ENCODE results near the gene ALAS1.
A peak's percentile ranks its signal among the peaks of the same experiment; 100 is the strongest.

The ALAS1 gene

DNA sequence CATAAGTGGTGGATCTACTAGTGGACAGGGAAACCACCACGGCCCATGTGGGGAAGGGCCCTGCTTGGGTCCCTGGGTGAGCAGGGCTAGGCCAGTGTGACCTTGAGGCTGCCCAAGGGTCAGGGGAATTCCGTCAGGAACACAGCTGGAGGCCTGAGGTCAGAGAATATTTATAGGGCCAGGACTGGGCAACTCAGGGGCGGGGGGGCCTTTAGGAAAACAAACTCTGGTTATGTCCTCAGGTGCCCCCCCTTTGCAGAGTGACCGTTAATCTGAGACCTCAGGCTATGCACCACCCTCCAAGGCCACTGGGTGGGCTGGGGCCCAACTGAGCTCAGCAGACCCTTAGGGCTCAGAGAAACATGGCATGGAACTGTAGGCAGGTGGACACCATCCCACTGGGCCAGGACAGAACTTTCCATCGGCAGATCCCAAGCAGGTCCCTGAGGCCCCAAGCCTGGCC is 38.5 kb downstream of the ALAS1 start:
- H3F3A ChIP-seq (ENCODE audit: insufficient read depth, low read length) = no peaks in the 10 kb centered on the region
- no peaks in the 10 kb centered on the region for H3K27me3 ChIP-seq (ENCODE audit: insufficient read depth, low read length)
- no peak overlapping the region for H3K4me2 ChIP-seq (ENCODE audit: low read length)
- no peaks in the 10 kb centered on the region for H3K9me2 ChIP-seq (ENCODE audit: low read depth, low read length)
- no peaks in the 10 kb centered on the region for H3K9me3 ChIP-seq (ENCODE audit: low read length)
- peaks cover 41% of the 10 kb centered on the region for H3K4me1 ChIP-seq (ENCODE audit: insufficient read depth, low read length, severe bottlenecking)
- peaks cover 8% of the 10 kb centered on the region for H3K79me2 ChIP-seq (ENCODE audit: insufficient read depth, low read length)
- H3K4me3 ChIP-seq (ENCODE audit: low read depth, low read length, poor library complexity, severe bottlenecking) = no peak overlapping the region
- H2AFZ ChIP-seq (ENCODE audit: low read length) = no peak overlapping the region
- TF ChIP-seq, protein P1, sequence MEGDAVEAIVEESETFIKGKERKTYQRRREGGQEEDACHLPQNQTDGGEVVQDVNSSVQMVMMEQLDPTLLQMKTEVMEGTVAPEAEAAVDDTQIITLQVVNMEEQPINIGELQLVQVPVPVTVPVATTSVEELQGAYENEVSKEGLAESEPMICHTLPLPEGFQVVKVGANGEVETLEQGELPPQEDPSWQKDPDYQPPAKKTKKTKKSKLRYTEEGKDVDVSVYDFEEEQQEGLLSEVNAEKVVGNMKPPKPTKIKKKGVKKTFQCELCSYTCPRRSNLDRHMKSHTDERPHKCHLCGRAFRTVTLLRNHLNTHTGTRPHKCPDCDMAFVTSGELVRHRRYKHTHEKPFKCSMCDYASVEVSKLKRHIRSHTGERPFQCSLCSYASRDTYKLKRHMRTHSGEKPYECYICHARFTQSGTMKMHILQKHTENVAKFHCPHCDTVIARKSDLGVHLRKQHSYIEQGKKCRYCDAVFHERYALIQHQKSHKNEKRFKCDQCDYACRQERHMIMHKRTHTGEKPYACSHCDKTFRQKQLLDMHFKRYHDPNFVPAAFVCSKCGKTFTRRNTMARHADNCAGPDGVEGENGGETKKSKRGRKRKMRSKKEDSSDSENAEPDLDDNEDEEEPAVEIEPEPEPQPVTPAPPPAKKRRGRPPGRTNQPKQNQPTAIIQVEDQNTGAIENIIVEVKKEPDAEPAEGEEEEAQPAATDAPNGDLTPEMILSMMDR (IDR thresholded peaks at IDR 0.05; ENCODE audit: low read length) = no peak
- no peak for TF ChIP-seq EZH2 (IDR thresholded peaks at IDR 0.05; ENCODE audit: borderline replicate concordance, low read length)
- no peak overlapping the region for H3K9ac ChIP-seq (ENCODE audit: low read length)
- H3K27ac ChIP-seq (ENCODE audit: low read depth, low read length, poor library complexity, severe bottlenecking) = no peak overlapping the region
- peaks cover 12% of the 10 kb centered on the region; the same call in 1 of the 2 replicates for H3K36me3 ChIP-seq (ENCODE audit: insufficient read depth, low read length)
- no peaks in the 10 kb centered on the region for H4K20me1 ChIP-seq (ENCODE audit: insufficient read depth, low read length)

DNA sequence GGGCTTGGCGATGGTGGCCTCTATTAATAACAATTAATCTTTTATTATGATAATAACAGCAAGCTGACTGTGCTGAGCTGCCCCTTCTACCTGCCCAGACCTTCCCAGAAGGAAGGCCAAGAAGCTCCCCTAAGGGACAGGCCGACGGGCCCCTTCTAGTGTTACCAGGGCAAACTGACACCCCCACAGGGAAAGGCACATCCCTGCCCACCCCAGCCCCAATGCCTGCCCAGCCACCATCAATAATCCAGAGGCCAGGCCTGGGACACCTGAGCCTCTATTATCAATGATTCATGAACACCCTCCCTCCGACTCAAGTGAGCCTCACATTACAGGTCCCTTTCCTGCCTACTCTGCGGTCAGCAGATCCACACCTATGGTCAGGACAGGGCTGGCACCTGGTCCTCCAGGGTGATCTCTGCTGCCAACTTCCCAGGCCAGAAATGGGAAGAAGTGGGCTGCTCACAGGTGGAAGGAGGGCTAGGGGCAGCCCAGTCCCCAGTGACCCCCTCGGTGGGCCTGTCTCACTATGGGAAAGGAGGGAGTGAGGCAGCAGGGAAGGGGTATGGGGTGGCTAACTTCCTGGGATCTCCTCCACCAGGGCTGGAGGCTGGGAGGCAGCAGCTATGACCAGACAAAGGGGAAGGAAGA is 39.2 kb downstream of the ALAS1 start:
- Histone ChIP-seq H4K20me1 (ENCODE audit: insufficient read depth, low read length) (no peaks in the 10 kb centered on the region), H3K9ac (ENCODE audit: low read length) (peak overlapping the region; percentile 100; the same call in 1 of the 2 replicates), H3K9me3 (ENCODE audit: low read length) (no peaks in the 10 kb centered on the region), H3K79me2 (ENCODE audit: insufficient read depth, low read length) (peaks cover 8% of the 10 kb centered on the region), H3K4me1 (ENCODE audit: insufficient read depth, low read length, severe bottlenecking) (peaks cover 34% of the 10 kb centered on the region), H3F3A (ENCODE audit: insufficient read depth, low read length) (no peaks in the 10 kb centered on the region), H3K36me3 (ENCODE audit: insufficient read depth, low read length) (peaks cover 12% of the 10 kb centered on the region; the same call in 1 of the 2 replicates), H3K4me3 (ENCODE audit: low read depth, low read length, poor library complexity, severe bottlenecking) (peak overlapping the region; percentile 76), H3K27me3 (ENCODE audit: insufficient read depth, low read length) (no peaks in the 10 kb centered on the region), H3K9me2 (ENCODE audit: low read depth, low read length) (no peaks in the 10 kb centered on the region), H3K4me2 (ENCODE audit: low read length) (peak overlapping the region; percentile 98; the same call in 1 of the 2 replicates), H2AFZ (ENCODE audit: low read length) (no peak overlapping the region), H3K27ac (ENCODE audit: low read depth, low read length, poor library complexity, severe bottlenecking) (peak overlapping the region; percentile 44)
- no peak for TF ChIP-seq EZH2 (IDR thresholded peaks at IDR 0.05; ENCODE audit: borderline replicate concordance, low read length)
- TF ChIP-seq, protein P1 (IDR thresholded peaks at IDR 0.05; ENCODE audit: low read length) = no peak

DNA sequence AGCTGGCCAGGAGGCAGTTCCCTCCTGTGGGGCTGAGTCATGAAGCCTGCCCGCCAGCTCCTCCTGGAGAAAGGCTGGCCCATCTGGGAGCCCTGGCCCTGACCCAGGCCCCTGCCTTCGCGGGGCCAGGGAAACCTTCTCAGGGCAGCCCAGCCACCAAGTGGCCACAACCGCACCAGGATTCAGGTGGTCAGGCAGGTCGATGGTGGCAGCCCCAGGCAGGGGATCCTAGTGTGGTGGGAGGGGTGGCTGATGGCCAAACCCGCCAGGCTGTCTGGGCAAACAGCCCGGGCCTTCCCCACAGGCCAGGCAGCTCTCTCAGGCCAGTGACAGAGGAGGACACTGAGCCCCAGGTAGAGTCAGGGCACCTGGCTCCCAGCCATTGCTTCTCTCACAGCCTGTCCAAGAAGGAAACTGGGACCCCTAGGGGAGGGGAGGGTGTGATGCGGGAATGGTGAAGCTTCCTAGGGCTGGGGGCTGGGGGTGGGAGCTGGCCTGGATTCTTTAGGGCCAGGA is 39.8 kb downstream of the ALAS1 start:
- Histone ChIP-seq H3K9me3 (ENCODE audit: low read length) (no peaks in the 10 kb centered on the region), H3K36me3 (ENCODE audit: insufficient read depth, low read length) (peaks cover 12% of the 10 kb centered on the region; the same call in 1 of the 2 replicates), H3F3A (ENCODE audit: insufficient read depth, low read length) (no peaks in the 10 kb centered on the region), H3K9ac (ENCODE audit: low read length) (peak overlapping the region; percentile 100), H3K9me2 (ENCODE audit: low read depth, low read length) (no peaks in the 10 kb centered on the region), H3K27me3 (ENCODE audit: insufficient read depth, low read length) (no peaks in the 10 kb centered on the region), H3K79me2 (ENCODE audit: insufficient read depth, low read length) (peaks cover 8% of the 10 kb centered on the region), H3K27ac (ENCODE audit: low read depth, low read length, poor library complexity, severe bottlenecking) (peak overlapping the region; percentile 44), H3K4me3 (ENCODE audit: low read depth, low read length, poor library complexity, severe bottlenecking) (peak overlapping the region; percentile 76), H3K4me2 (ENCODE audit: low read length) (peak overlapping the region; percentile 98), H2AFZ (ENCODE audit: low read length) (no peak overlapping the region), H4K20me1 (ENCODE audit: insufficient read depth, low read length) (no peaks in the 10 kb centered on the region), H3K4me1 (ENCODE audit: insufficient read depth, low read length, severe bottlenecking) (peaks cover 28% of the 10 kb centered on the region)
- TF ChIP-seq, protein P1 (IDR thresholded peaks at IDR 0.05; ENCODE audit: low read length) = no peak
